ENCODE results near the gene TMEM132D.

Gene TMEM132D

GRCh38 chr12:129903956-129904829, at the start of gene TMEM132D:
TSS of gene TMEM132D (minus strand) at chr12:129904025.
- H3K27ac ChIP-seq (ENCODE audit: low read length) = no peak within 1 kb of the TSS

GRCh38 chr12:129949651-129950050, 45.8 kb upstream of the TMEM132D start:
- H3K9me3 ChIP-seq (ENCODE audit: control insufficient read depth in 2 of 2, low read length in 2 of 2) = peaks cover 3 to 6% of the 10 kb centered on the region in 2 donors
- no peaks in the 10 kb centered on the region for H3K36me3 ChIP-seq (ENCODE audit: control insufficient read depth in 2 of 2, insufficient read depth in 2 of 2, low read length in 2 of 2)
- H3K27ac ChIP-seq (ENCODE audit: low read length) = no peak overlapping the region
- no peaks in the 10 kb centered on the region for H3K27me3 ChIP-seq (ENCODE audit: control insufficient read depth in 1 of 2, insufficient read depth in 2 of 2, low read length in 2 of 2)
- no peaks in the 10 kb centered on the region for H3K4me1 ChIP-seq (ENCODE audit: control insufficient read depth, insufficient read depth, low read length)
- H3K4me3 ChIP-seq (ENCODE audit: low read length in 2 of 2) = no peak overlapping the region
- no peak overlapping the region for H3K9ac ChIP-seq (ENCODE audit: low read length in 2 of 2)

More at GRCh38 chr12:129903956-129904829, at the start of gene TMEM132D:
- H3K4me1 ChIP-seq (ENCODE audit: control insufficient read depth, insufficient read depth, low read length) = no peaks in the 10 kb centered on the region
- no peaks in the 10 kb centered on the region for H3K36me3 ChIP-seq (ENCODE audit: control insufficient read depth in 2 of 2, insufficient read depth in 2 of 2, low read length in 2 of 2)
- H3K9ac ChIP-seq (ENCODE audit: low read length in 2 of 2) = no peak within 1 kb of the TSS
- H3K9me3 ChIP-seq (ENCODE audit: control insufficient read depth in 2 of 2, low read length in 2 of 2) = no peaks in the 10 kb centered on the region
- no peak within 1 kb of the TSS for H3K4me3 ChIP-seq (ENCODE audit: low read length in 2 of 2)
- H3K27me3 ChIP-seq (ENCODE audit: control insufficient read depth in 1 of 2, insufficient read depth in 2 of 2, low read length in 2 of 2) = peaks cover 10 to 17% of the 10 kb centered on the region in 2 donors

GRCh38 chr12:129941618-129942017, 37.8 kb upstream of the TMEM132D start:
- H3K4me1 ChIP-seq (ENCODE audit: control insufficient read depth, insufficient read depth, low read length) = no peaks in the 10 kb centered on the region
- no peak overlapping the region for H3K9ac ChIP-seq (ENCODE audit: low read length in 2 of 2)
- H3K27me3 ChIP-seq (ENCODE audit: control insufficient read depth in 1 of 2, insufficient read depth in 2 of 2, low read length in 2 of 2) = no peaks in the 10 kb centered on the region
- H3K27ac ChIP-seq (ENCODE audit: low read length) = no peak overlapping the region
- no peak overlapping the region for H3K4me3 ChIP-seq (ENCODE audit: low read length in 2 of 2)
- H3K9me3 ChIP-seq (ENCODE audit: control insufficient read depth in 2 of 2, low read length in 2 of 2) = no peaks in the 10 kb centered on the region
- no peaks in the 10 kb centered on the region for H3K36me3 ChIP-seq (ENCODE audit: control insufficient read depth in 2 of 2, insufficient read depth in 2 of 2, low read length in 2 of 2)

- H3K27ac ChIP-seq (ENCODE audit: low read length) = no peak overlapping the region
Measured at GRCh38 chr12:129938089-129938488, 34.3 kb upstream of the TMEM132D start.

GRCh38 chr12:129937426-129937825, 33.6 kb upstream of the TMEM132D start:
- H3K9ac ChIP-seq (ENCODE audit: low read length in 2 of 2) = no peak overlapping the region
- no peaks in the 10 kb centered on the region for H3K27me3 ChIP-seq (ENCODE audit: control insufficient read depth in 1 of 2, insufficient read depth in 2 of 2, low read length in 2 of 2)
- H3K36me3 ChIP-seq (ENCODE audit: control insufficient read depth in 2 of 2, insufficient read depth in 2 of 2, low read length in 2 of 2) = no peaks in the 10 kb centered on the region
- peaks cover 0 to 4% of the 10 kb centered on the region in 2 donors for H3K9me3 ChIP-seq (ENCODE audit: control insufficient read depth in 2 of 2, low read length in 2 of 2)
- no peak overlapping the region for H3K4me3 ChIP-seq (ENCODE audit: low read length in 2 of 2)
- H3K27ac ChIP-seq (ENCODE audit: low read length) = no peak overlapping the region
- no peaks in the 10 kb centered on the region for H3K4me1 ChIP-seq (ENCODE audit: control insufficient read depth, insufficient read depth, low read length)

More at GRCh38 chr12:129938089-129938488, 34.3 kb upstream of the TMEM132D start:
- Histone ChIP-seq H3K4me3 (ENCODE audit: low read length in 2 of 2) (no peak overlapping the region), H3K4me1 (ENCODE audit: control insufficient read depth, insufficient read depth, low read length) (no peaks in the 10 kb centered on the region), H3K27me3 (ENCODE audit: control insufficient read depth in 1 of 2, insufficient read depth in 2 of 2, low read length in 2 of 2) (no peaks in the 10 kb centered on the region), H3K9me3 (ENCODE audit: control insufficient read depth in 2 of 2, low read length in 2 of 2) (peaks cover 0 to 3% of the 10 kb centered on the region in 2 donors), H3K9ac (ENCODE audit: low read length in 2 of 2) (no peak overlapping the region), H3K36me3 (ENCODE audit: control insufficient read depth in 2 of 2, insufficient read depth in 2 of 2, low read length in 2 of 2) (no peaks in the 10 kb centered on the region)

- Histone ChIP-seq H3K36me3 (ENCODE audit: control insufficient read depth in 2 of 2, insufficient read depth in 2 of 2, low read length in 2 of 2) (no peaks in the 10 kb centered on the region), H3K27ac (ENCODE audit: low read length) (no peak overlapping the region), H3K4me3 (ENCODE audit: low read length in 2 of 2) (no peak overlapping the region), H3K9me3 (ENCODE audit: control insufficient read depth in 2 of 2, low read length in 2 of 2) (peaks cover 0 to 4% of the 10 kb centered on the region in 2 donors), H3K27me3 (ENCODE audit: control insufficient read depth in 1 of 2, insufficient read depth in 2 of 2, low read length in 2 of 2) (no peaks in the 10 kb centered on the region), H3K4me1 (ENCODE audit: control insufficient read depth, insufficient read depth, low read length) (no peaks in the 10 kb centered on the region), H3K9ac (ENCODE audit: low read length in 2 of 2) (no peak overlapping the region)
Measured at GRCh38 chr12:129928643-129929042, 24.8 kb upstream of the TMEM132D start.

GRCh38 chr12:129927316-129927900, 23.6 kb upstream of the TMEM132D start:
- Histone ChIP-seq H3K4me1 (ENCODE audit: control insufficient read depth, insufficient read depth, low read length) (no peaks in the 10 kb centered on the region), H3K27ac (ENCODE audit: low read length) (no peak overlapping the region), H3K4me3 (ENCODE audit: low read length in 2 of 2) (no peak overlapping the region), H3K9ac (ENCODE audit: low read length in 2 of 2) (no peak overlapping the region), H3K9me3 (ENCODE audit: control insufficient read depth in 2 of 2, low read length in 2 of 2) (no peaks in the 10 kb centered on the region), H3K27me3 (ENCODE audit: control insufficient read depth in 1 of 2, insufficient read depth in 2 of 2, low read length in 2 of 2) (no peaks in the 10 kb centered on the region), H3K36me3 (ENCODE audit: control insufficient read depth in 2 of 2, insufficient read depth in 2 of 2, low read length in 2 of 2) (no peaks in the 10 kb centered on the region)

- no peak overlapping the region for H3K27ac ChIP-seq (ENCODE audit: low read length)
- H3K9me3 ChIP-seq (ENCODE audit: control insufficient read depth in 2 of 2, low read length in 2 of 2) = no peaks in the 10 kb centered on the region
- no peak overlapping the region for H3K4me3 ChIP-seq (ENCODE audit: low read length in 2 of 2)
- H3K9ac ChIP-seq (ENCODE audit: low read length in 2 of 2) = no peak overlapping the region
- H3K36me3 ChIP-seq (ENCODE audit: control insufficient read depth in 2 of 2, insufficient read depth in 2 of 2, low read length in 2 of 2) = no peaks in the 10 kb centered on the region
- H3K27me3 ChIP-seq (ENCODE audit: control insufficient read depth in 1 of 2, insufficient read depth in 2 of 2, low read length in 2 of 2) = peaks cover 2 to 3% of the 10 kb centered on the region in 2 donors
- H3K4me1 ChIP-seq (ENCODE audit: control insufficient read depth, insufficient read depth, low read length) = no peaks in the 10 kb centered on the region
Measured at GRCh38 chr12:129911428-129912049, 7.7 kb upstream of the TMEM132D start.

GRCh38 chr12:129909051-129910020, 5.5 kb upstream of the TMEM132D start:
- no peaks in the 10 kb centered on the region for H3K4me1 ChIP-seq (ENCODE audit: control insufficient read depth, insufficient read depth, low read length)
- H3K27ac ChIP-seq (ENCODE audit: low read length) = no peak overlapping the region
- H3K9me3 ChIP-seq (ENCODE audit: control insufficient read depth in 2 of 2, low read length in 2 of 2) = no peaks in the 10 kb centered on the region
- H3K4me3 ChIP-seq (ENCODE audit: low read length in 2 of 2) = no peak overlapping the region
- H3K36me3 ChIP-seq (ENCODE audit: control insufficient read depth in 2 of 2, insufficient read depth in 2 of 2, low read length in 2 of 2) = no peaks in the 10 kb centered on the region
- peaks cover 2 to 11% of the 10 kb centered on the region in 2 donors for H3K27me3 ChIP-seq (ENCODE audit: control insufficient read depth in 1 of 2, insufficient read depth in 2 of 2, low read length in 2 of 2)
- no peak overlapping the region for H3K9ac ChIP-seq (ENCODE audit: low read length in 2 of 2)
